Uterus (tissue), 4 donors: ENCODE measurements around the gene ZBTB2. TPM values are rescaled to one million over a fixed set of nuclear protein-coding genes. Genes with fewer than 3 reads are reported as not detected.

ENCODE experiments used
- DNase-seq, 2 donors: peaks; one replicate each; pipeline ENCODE4 v3.0.0-alpha.2; 2019 to 2020
- H3K27ac ChIP-seq, 2 donors: fragments of 200-600 bp; sonication (generic); 1 replicate in 1 of 2; 2 replicates in 1 of 2; pipeline ENCODE4 v1.5.1; 2016 to 2018
- H3K27me3 ChIP-seq, 2 donors: fragments of 200-600 bp; sonication (generic); one replicate each; pipeline ENCODE4 v1.5.1; 2018 to 2019; ENCODE audit warnings: control low read depth in 1 of 2
- H3K36me3 ChIP-seq, 2 donors: fragments of 200-600 bp; sonication (generic); one replicate each; pipeline ENCODE4 v1.5.1; 2019; ENCODE audit warnings: control low read depth in 1 of 2
- H3K4me1 ChIP-seq, 2 donors: fragments of 200-600 bp; sonication (generic); one replicate each; pipeline ENCODE4 v1.5.1; 2018 to 2019; ENCODE audit warnings: control low read depth in 1 of 2
- H3K4me3 ChIP-seq, 2 donors: fragments of 200-600 bp; sonication (generic); 1 replicate in 1 of 2; 2 replicates in 1 of 2; pipeline ENCODE4 v1.5.1; 2018 to 2019; ENCODE audit warnings: mild to moderate bottlenecking in 1 of 2
- H3K9me3 ChIP-seq, 2 donors: fragments of 200-600 bp; sonication (generic); one replicate each; pipeline ENCODE4 v1.5.1; 2019; ENCODE audit warnings: control low read depth in 1 of 2
- CTCF ChIP-seq, 4 experiments: fragments of 200-600 bp in 2 of 4; fragments of 450-650 bp in 2 of 4; sonication (generic) in 2 of 4; IDR thresholded peaks; one replicate each; pipeline ENCODE4 v1.5.1; 2016 to 2019; ENCODE audit warnings: antibody characterized with exemption in 4 of 4, mild to moderate bottlenecking in 2 of 4, moderate library complexity in 1 of 4
- POLR2A ChIP-seq, 2 donors: fragments of 450-650 bp; IDR thresholded peaks; one replicate each; pipeline ENCODE4 v1.6.1; 2016; ENCODE audit warnings: antibody characterized with exemption in 2 of 2, mild to moderate bottlenecking in 1 of 2, moderate library complexity in 1 of 2
- intact Hi-C: fragments of 100-400 bp; cut with DNase I; formaldehyde crosslinking; loops from one replicate; pipeline ENCODE4 v1.15.1; 2023; ENCODE audit warnings: low total_unique reads
- total RNA-seq, 4 donors: library from RNA; depleted of rRNA in 3 of 4; stranded (reverse); fragments of >200 nt in 3 of 4; gene quantifications; one replicate each; pipeline versions ENCODE4 v1.1.0 to v1.2.4, GENCODE V29; 2014 to 2023
- donor health status: DM: yes; HTN: yes; CAD: no.

The ZBTB2 gene
- total RNA-seq, 4 donors from 2014 or later: 3.6 to 17.5 (median 6.8) TPM

GRCh38 chr6:151403919-151404308 is 12.6 kb upstream of the ZBTB2 start:
- TF ChIP-seq POLR2A (IDR thresholded peaks at IDR 0.05) (no peak), CTCF (IDR thresholded peaks at IDR 0.05) (no peak)
- intact Hi-C loops: no loop called here
- Histone ChIP-seq H3K27ac (no peak overlapping the region), H3K9me3 (no peaks in the 10 kb centered on the region), H3K4me3 (no peak overlapping the region), H3K4me1 (no peaks in the 10 kb centered on the region), H3K36me3 (no peaks in the 10 kb centered on the region), H3K27me3 (no peaks in the 10 kb centered on the region)
- DNase-seq: no peak

- H3K27ac ChIP-seq: no peak overlapping the region
- no peaks in the 10 kb centered on the region for H3K27me3 ChIP-seq
- DNase-seq: no peak
- H3K9me3 ChIP-seq: no peaks in the 10 kb centered on the region
- H3K36me3 ChIP-seq: no peaks in the 10 kb centered on the region
- no peaks in the 10 kb centered on the region for H3K4me1 ChIP-seq
- no peak for TF ChIP-seq POLR2A (IDR thresholded peaks at IDR 0.05)
- no peak for TF ChIP-seq CTCF (IDR thresholded peaks at IDR 0.05)
- no peak overlapping the region for H3K4me3 ChIP-seq
- intact Hi-C loops: no loop called here
These were observed 10.9 kb upstream of the ZBTB2 start for GRCh38 chr6:151402228-151402627.

- intact Hi-C loops: no loop called here
- Histone ChIP-seq H3K36me3 (no peaks in the 10 kb centered on the region), H3K27ac (no peak overlapping the region), H3K27me3 (no peaks in the 10 kb centered on the region), H3K4me3 (no peak overlapping the region), H3K9me3 (no peaks in the 10 kb centered on the region), H3K4me1 (peaks cover 0 to 3% of the 10 kb centered on the region in 2 donors)
- TF ChIP-seq CTCF (IDR thresholded peaks at IDR 0.05) (no peak), POLR2A (IDR thresholded peaks at IDR 0.05) (no peak)
- DNase-seq: no peak
These were observed 9.1 kb upstream of the ZBTB2 start for GRCh38 chr6:151400473-151400872.

GRCh38 chr6:151399679-151400078 is 8.3 kb upstream of the ZBTB2 start:
- Histone ChIP-seq H3K9me3 (no peaks in the 10 kb centered on the region), H3K36me3 (no peaks in the 10 kb centered on the region), H3K27ac (no peak overlapping the region), H3K4me3 (no peak overlapping the region), H3K4me1 (peaks cover 0 to 7% of the 10 kb centered on the region in 2 donors), H3K27me3 (no peaks in the 10 kb centered on the region)
- intact Hi-C loops: loop anchor here (10.0 kb wide), 1 partner anchor 55 kb away; the partner anchor contains the start of gene RMND1
- DNase-seq: no peak
- TF ChIP-seq CTCF (IDR thresholded peaks at IDR 0.05) (no peak), POLR2A (IDR thresholded peaks at IDR 0.05) (no peak)

- H3K27me3 ChIP-seq: no peaks in the 10 kb centered on the region
- H3K27ac ChIP-seq: peak overlapping the region in 1 of 2 donors; percentile 99
- H3K4me3 ChIP-seq: no peak overlapping the region
- H3K4me1 ChIP-seq: peaks cover 7 to 10% of the 10 kb centered on the region in 2 donors
- TF ChIP-seq CTCF (IDR thresholded peaks at IDR 0.05): no peak
- no peak for TF ChIP-seq POLR2A (IDR thresholded peaks at IDR 0.05)
- intact Hi-C loops: loop anchor here (10.0 kb wide), 1 partner anchor 61 kb away; the partner anchor contains the start of gene RMND1
- no peaks in the 10 kb centered on the region for H3K9me3 ChIP-seq
- H3K36me3 ChIP-seq: no peaks in the 10 kb centered on the region
- no peak for DNase-seq
These were observed 2.1 kb upstream of the ZBTB2 start for GRCh38 chr6:151393410-151393809.
